ENCODE results near the gene NUDT2. TPM values are rescaled to one million over a fixed set of nuclear protein-coding genes. Genes with fewer than 3 reads are reported as not detected.

NUDT2 gene
- polyA plus RNA-seq, 1 of the 3 experiments (the other 2 are of a cell fraction): 47.8 TPM

DNA sequence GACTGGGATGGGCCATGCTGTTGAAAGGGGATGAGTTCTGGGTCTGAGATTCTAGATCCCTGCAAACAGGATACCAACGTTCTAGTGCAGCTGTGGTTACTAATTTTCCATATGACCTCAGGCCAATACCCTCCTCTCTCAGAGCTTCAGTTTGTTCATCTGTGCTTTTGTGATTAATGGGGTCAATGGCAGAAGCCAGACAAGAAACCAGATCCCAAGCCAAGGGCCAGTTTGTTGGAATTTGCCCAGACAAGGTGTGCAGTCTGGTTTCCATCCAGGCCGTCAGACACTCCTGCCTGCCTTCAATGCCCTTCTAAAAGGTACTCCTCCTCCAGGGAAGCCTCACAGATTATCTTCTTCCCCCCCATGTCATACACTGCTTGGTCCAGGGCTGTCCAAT lies 35.9 kb downstream of the NUDT2 start:
- no peak for DNase-seq
- 51% methylated on average over 2 of the region's 2 CpGs for WGBS (ENCODE audit: low lambda C conversion rate)

DNA sequence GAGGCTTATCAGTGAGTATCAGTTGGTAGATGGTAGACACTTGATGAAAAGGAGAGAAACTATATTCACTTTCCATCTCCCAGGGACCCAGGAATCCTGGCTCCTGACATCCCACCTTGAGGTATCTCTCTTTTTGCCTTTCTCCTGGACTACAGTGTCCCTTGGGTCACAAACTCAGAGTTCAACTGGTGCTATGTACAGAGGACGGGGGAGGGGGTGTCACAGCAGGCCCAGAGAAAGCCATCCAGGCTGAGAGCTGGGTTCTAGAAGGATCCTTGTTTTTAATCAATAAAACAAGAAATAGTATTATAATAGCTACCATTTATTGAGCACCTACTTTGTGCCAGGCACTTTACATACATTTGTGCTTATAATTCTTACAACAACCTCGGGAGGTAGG lies 37.0 kb downstream of the NUDT2 start:
- ChIA-PET POLR2A (interaction anchor here (0.6 kb wide), 1 partner anchor 23 kb away, joined by 3 read pairs; no protein-coding TSS in a partner anchor), CTCF (interaction anchor here (1.2 kb wide), 1 partner anchor 13 kb away, joined by 3 read pairs; no protein-coding TSS in a partner anchor)
- Histone ChIP-seq H3K4me2 (no peak overlapping the region), H3K27me3 (ENCODE audit: insufficient read depth) (no peaks in the 10 kb centered on the region), H3K36me3 (replicated peaks in 1 of 2; ENCODE audit: control insufficient read depth in 1 of 2, insufficient read depth in 2 of 2, low read length in 1 of 2) (peaks cover 0 to 3% of the 10 kb centered on the region in 2 experiments), H3K4me1 (ENCODE audit: control insufficient read depth in 1 of 2, insufficient read depth in 2 of 2, low read depth in 1 of 2, low read length in 1 of 2) (peaks cover 0 to 4% of the 10 kb centered on the region in 2 experiments; a peak in 2 of 4 replicates), H4K20me1 (ENCODE audit: insufficient read depth) (no peaks in the 10 kb centered on the region), H3K9ac (no peak overlapping the region), H2AFZ (ENCODE audit: low read depth) (no peak overlapping the region), H3K4me3 (ENCODE audit: low read depth in 2 of 2, low read length in 1 of 2) (no peak overlapping the region), H3K9me2 (no peaks in the 10 kb centered on the region), H3K79me2 (ENCODE audit: insufficient read depth) (no peaks in the 10 kb centered on the region), H3F3A (replicated peaks; ENCODE audit: insufficient read depth) (no peaks in the 10 kb centered on the region), H3K27ac (ENCODE audit: low read depth in 2 of 2, low read length in 1 of 2) (no peak overlapping the region), H3K9me3 (no peaks in the 10 kb centered on the region)
- 65% methylated on average over 2 of the region's 2 CpGs for WGBS (ENCODE audit: low lambda C conversion rate)
- DNase-seq: no peak
- no peak for TF ChIP-seq MEF2A (IDR thresholded peaks at IDR 0.05; ENCODE audit: borderline replicate concordance, low read depth)
- no peak for TF ChIP-seq FOXJ3 (CRISPR knock-in tag; IDR thresholded peaks at IDR 0.05)
- no peak for TF ChIP-seq RCOR1 (IDR thresholded peaks at IDR 0.05; ENCODE audit: low read length)
- no peak for TF ChIP-seq SIN3A (IDR thresholded peaks at IDR 0.05; ENCODE audit: borderline replicate concordance, low read depth, low read length)
- TF ChIP-seq, protein P1, sequence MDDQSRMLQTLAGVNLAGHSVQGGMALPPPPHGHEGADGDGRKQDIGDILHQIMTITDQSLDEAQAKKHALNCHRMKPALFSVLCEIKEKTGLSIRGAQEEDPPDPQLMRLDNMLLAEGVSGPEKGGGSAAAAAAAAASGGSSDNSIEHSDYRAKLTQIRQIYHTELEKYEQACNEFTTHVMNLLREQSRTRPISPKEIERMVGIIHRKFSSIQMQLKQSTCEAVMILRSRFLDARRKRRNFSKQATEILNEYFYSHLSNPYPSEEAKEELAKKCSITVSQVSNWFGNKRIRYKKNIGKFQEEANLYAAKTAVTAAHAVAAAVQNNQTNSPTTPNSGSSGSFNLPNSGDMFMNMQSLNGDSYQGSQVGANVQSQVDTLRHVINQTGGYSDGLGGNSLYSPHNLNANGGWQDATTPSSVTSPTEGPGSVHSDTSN (IDR thresholded peaks at IDR 0.05): no peak
- TF ChIP-seq, protein P2, sequence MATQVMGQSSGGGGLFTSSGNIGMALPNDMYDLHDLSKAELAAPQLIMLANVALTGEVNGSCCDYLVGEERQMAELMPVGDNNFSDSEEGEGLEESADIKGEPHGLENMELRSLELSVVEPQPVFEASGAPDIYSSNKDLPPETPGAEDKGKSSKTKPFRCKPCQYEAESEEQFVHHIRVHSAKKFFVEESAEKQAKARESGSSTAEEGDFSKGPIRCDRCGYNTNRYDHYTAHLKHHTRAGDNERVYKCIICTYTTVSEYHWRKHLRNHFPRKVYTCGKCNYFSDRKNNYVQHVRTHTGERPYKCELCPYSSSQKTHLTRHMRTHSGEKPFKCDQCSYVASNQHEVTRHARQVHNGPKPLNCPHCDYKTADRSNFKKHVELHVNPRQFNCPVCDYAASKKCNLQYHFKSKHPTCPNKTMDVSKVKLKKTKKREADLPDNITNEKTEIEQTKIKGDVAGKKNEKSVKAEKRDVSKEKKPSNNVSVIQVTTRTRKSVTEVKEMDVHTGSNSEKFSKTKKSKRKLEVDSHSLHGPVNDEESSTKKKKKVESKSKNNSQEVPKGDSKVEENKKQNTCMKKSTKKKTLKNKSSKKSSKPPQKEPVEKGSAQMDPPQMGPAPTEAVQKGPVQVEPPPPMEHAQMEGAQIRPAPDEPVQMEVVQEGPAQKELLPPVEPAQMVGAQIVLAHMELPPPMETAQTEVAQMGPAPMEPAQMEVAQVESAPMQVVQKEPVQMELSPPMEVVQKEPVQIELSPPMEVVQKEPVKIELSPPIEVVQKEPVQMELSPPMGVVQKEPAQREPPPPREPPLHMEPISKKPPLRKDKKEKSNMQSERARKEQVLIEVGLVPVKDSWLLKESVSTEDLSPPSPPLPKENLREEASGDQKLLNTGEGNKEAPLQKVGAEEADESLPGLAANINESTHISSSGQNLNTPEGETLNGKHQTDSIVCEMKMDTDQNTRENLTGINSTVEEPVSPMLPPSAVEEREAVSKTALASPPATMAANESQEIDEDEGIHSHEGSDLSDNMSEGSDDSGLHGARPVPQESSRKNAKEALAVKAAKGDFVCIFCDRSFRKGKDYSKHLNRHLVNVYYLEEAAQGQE (IDR thresholded peaks at IDR 0.05; ENCODE audit: low read depth, low read length): no peak
- TF ChIP-seq POLR2AphosphoS5 (IDR thresholded peaks at IDR 0.05; ENCODE audit: low read depth, low read length): no peak
- no peak for TF ChIP-seq NFIC (IDR thresholded peaks at IDR 0.05; ENCODE audit: borderline replicate concordance)
- TF ChIP-seq, protein P3, sequence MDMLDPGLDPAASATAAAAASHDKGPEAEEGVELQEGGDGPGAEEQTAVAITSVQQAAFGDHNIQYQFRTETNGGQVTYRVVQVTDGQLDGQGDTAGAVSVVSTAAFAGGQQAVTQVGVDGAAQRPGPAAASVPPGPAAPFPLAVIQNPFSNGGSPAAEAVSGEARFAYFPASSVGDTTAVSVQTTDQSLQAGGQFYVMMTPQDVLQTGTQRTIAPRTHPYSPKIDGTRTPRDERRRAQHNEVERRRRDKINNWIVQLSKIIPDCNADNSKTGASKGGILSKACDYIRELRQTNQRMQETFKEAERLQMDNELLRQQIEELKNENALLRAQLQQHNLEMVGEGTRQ (IDR thresholded peaks at IDR 0.05; ENCODE audit: borderline replicate concordance, low read depth, low read length): no peak
- no peak for TF ChIP-seq ELF1 (IDR thresholded peaks at IDR 0.05)
- TF ChIP-seq TCF12 (IDR thresholded peaks at IDR 0.05): no peak
- no peak for TF ChIP-seq FOSL2 (IDR thresholded peaks at IDR 0.05; ENCODE audit: borderline replicate concordance, low read depth)

More for the DNA sequence above, 35.9 kb downstream of the NUDT2 start:
- Histone ChIP-seq H3K9me3 (no peaks in the 10 kb centered on the region), H3K27me3 (ENCODE audit: insufficient read depth) (no peaks in the 10 kb centered on the region), H3K79me2 (ENCODE audit: insufficient read depth) (no peaks in the 10 kb centered on the region), H3K4me3 (ENCODE audit: low read depth in 2 of 2, low read length in 1 of 2) (no peak overlapping the region), H3K4me1 (ENCODE audit: control insufficient read depth in 1 of 2, insufficient read depth in 2 of 2, low read depth in 1 of 2, low read length in 1 of 2) (peaks cover 0 to 4% of the 10 kb centered on the region in 2 experiments; a peak in 2 of 4 replicates), H3K9ac (no peak overlapping the region), H3K9me2 (no peaks in the 10 kb centered on the region), H3K27ac (ENCODE audit: low read depth in 2 of 2, low read length in 1 of 2) (no peak overlapping the region), H3K4me2 (no peak overlapping the region), H3K36me3 (replicated peaks in 1 of 2; ENCODE audit: control insufficient read depth in 1 of 2, insufficient read depth in 2 of 2, low read length in 1 of 2) (peaks cover 0 to 2% of the 10 kb centered on the region in 2 experiments), H4K20me1 (ENCODE audit: insufficient read depth) (no peaks in the 10 kb centered on the region), H3F3A (replicated peaks; ENCODE audit: insufficient read depth) (no peaks in the 10 kb centered on the region), H2AFZ (ENCODE audit: low read depth) (no peak overlapping the region)
- ChIA-PET CTCF (interaction anchor here (1.0 to 2.1 kb wide), 4 partner anchors 8 to 238 kb away, joined by 3 to 6 read pairs (median 4); no protein-coding TSS in a partner anchor), POLR2A (no interaction called here)
- no peak for TF ChIP-seq RXRA (IDR thresholded peaks at IDR 0.05; ENCODE audit: borderline replicate concordance, low read depth)
- TF ChIP-seq, protein P4, sequence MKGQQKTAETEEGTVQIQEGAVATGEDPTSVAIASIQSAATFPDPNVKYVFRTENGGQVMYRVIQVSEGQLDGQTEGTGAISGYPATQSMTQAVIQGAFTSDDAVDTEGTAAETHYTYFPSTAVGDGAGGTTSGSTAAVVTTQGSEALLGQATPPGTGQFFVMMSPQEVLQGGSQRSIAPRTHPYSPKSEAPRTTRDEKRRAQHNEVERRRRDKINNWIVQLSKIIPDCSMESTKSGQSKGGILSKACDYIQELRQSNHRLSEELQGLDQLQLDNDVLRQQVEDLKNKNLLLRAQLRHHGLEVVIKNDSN (IDR thresholded peaks at IDR 0.05; ENCODE audit: borderline replicate concordance, low read depth): no peak
- TF ChIP-seq NRF1 (IDR thresholded peaks at IDR 0.05; ENCODE audit: low read depth, low read length): no peak
- TF ChIP-seq TEAD4 (IDR thresholded peaks at IDR 0.05; ENCODE audit: borderline replicate concordance, insufficient read depth): no peak
- no peak for TF ChIP-seq FOXM1 (IDR thresholded peaks at IDR 0.05; ENCODE audit: low read depth)
- no peak for TF ChIP-seq MEF2A (IDR thresholded peaks at IDR 0.05; ENCODE audit: borderline replicate concordance, low read depth)
- TF ChIP-seq YY1 (IDR thresholded peaks at IDR 0.05; ENCODE audit: low read depth): no peak
- TF ChIP-seq, protein P1 (IDR thresholded peaks at IDR 0.05): no peak
- no peak for TF ChIP-seq SIN3A (IDR thresholded peaks at IDR 0.05; ENCODE audit: borderline replicate concordance, low read depth, low read length)
- TF ChIP-seq RCOR1 (IDR thresholded peaks at IDR 0.05; ENCODE audit: low read length): no peak
- TF ChIP-seq RFX5 (IDR thresholded peaks at IDR 0.05; ENCODE audit: low read length): no peak
